Coronary artery (tissue), 2 donors: ENCODE data around the gene APCDD1.
A peak's percentile ranks its signal among the peaks of the same experiment; 100 is the strongest.

Experiments
- DNase-seq: peaks from one replicate; pipeline ENCODE4 v3.0.0-alpha.2; 2017; ENCODE audit warnings: low spot score
- H3K27ac ChIP-seq, 2 donors: fragments of 200-600 bp; sonication (generic); one replicate each; pipeline ENCODE4 v1.5.1; 2016 to 2019
- H3K4me3 ChIP-seq: fragments of 200-600 bp; sonication (generic); 2 replicates; pipeline ENCODE4 v1.5.1; 2016; ENCODE audit warnings: mild to moderate bottlenecking, moderate library complexity
- TF ChIP-seq, protein P1 (sequence below): fragments of 200-600 bp; sonication (generic); IDR thresholded peaks from one replicate; pipeline ENCODE4 v1.5.1; 2019; ENCODE audit warnings: antibody characterized with exemption

APCDD1 gene

DNA sequence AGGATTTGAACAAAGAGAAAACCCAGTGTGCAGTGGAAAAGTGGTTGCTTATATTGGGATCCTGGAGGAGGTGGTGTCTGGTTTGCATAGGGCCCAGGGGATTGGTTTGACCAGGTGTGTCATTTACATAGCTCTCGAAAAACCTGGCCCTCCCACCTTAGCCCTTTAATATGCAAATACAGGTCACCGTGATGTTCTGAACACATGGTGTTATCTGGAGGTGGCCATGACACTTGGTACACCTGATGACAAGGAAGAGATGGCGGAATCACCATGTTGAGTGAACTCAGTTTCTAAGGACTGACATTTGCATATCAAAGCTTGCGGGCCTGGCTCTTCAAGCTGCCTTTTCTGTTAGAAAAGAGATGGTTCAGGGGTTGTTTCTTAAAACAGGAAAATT lies 69.1 kb downstream of the APCDD1 start:
- TF ChIP-seq, protein P1, sequence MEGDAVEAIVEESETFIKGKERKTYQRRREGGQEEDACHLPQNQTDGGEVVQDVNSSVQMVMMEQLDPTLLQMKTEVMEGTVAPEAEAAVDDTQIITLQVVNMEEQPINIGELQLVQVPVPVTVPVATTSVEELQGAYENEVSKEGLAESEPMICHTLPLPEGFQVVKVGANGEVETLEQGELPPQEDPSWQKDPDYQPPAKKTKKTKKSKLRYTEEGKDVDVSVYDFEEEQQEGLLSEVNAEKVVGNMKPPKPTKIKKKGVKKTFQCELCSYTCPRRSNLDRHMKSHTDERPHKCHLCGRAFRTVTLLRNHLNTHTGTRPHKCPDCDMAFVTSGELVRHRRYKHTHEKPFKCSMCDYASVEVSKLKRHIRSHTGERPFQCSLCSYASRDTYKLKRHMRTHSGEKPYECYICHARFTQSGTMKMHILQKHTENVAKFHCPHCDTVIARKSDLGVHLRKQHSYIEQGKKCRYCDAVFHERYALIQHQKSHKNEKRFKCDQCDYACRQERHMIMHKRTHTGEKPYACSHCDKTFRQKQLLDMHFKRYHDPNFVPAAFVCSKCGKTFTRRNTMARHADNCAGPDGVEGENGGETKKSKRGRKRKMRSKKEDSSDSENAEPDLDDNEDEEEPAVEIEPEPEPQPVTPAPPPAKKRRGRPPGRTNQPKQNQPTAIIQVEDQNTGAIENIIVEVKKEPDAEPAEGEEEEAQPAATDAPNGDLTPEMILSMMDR = no peak
- no peak overlapping the region for H3K4me3 ChIP-seq
- DNase-seq = no peak
- H3K27ac ChIP-seq = no peak overlapping the region

DNA sequence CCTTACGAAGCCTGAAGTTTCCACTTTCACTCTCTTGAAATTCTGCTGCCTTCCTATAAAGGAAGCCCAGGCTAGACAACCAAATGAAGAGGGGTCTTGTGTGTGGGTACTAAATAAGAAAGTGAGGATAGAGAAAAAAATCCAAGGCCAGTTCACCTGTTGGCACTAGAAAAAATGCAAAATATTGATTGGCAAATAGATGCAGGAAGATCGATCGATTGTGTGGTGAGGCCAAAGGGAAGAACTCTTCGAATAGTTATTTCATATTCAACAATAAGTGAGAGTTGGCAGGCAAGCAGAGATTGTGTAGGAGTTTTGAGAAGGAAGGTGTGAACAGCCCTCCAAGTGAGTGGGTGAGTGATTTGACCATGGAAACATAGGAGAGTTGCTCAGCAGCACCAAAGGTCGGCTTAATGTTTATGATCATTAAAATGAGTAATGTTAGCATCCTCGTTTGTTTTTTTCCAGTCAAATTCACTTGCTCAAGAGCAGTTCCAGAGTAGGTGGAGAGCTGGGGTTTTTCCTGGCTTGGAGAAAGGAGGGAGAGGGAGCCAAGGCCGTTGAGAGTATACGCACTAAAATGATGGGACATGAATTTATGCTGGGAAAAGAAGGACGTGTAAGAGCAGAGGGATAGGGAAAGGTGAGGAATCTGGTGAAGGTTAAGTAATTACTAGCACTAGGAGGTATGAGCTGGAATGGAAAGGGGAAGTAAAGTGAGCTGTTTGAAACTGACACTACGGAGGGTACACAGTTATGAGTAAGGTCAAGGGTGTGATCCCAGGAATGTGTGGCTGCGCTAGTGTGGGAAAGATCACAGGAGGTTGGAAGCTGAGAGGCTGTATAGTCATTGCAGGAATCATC lies 70.3 kb downstream of the APCDD1 start:
- TF ChIP-seq, protein P1 = no peak
- Histone ChIP-seq H3K4me3 (peak overlapping the region; percentile 88), H3K27ac (peak overlapping the region in 1 of 2 donors; percentile 94)
- no peak for DNase-seq

DNA sequence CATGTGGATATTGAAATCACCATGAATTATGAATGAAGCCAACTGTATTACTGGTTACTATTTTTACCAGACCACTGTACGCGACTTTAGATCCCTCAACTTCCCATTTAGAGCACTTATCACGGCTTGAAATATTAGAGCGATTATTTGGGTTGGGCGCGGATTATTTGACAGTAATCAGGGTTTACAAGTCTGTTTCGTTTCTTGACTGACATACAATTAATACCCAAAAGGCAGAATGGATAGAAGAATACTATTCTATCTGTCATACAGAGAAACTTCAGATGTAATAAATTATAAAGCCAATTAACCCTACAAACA lies 70.9 kb downstream of the APCDD1 start:
- TF ChIP-seq, protein P1 = no peak
- H3K27ac ChIP-seq = peak overlapping the region; percentile 94 to 97
- peak overlapping the region; percentile 88 for H3K4me3 ChIP-seq
- no peak for DNase-seq

DNA sequence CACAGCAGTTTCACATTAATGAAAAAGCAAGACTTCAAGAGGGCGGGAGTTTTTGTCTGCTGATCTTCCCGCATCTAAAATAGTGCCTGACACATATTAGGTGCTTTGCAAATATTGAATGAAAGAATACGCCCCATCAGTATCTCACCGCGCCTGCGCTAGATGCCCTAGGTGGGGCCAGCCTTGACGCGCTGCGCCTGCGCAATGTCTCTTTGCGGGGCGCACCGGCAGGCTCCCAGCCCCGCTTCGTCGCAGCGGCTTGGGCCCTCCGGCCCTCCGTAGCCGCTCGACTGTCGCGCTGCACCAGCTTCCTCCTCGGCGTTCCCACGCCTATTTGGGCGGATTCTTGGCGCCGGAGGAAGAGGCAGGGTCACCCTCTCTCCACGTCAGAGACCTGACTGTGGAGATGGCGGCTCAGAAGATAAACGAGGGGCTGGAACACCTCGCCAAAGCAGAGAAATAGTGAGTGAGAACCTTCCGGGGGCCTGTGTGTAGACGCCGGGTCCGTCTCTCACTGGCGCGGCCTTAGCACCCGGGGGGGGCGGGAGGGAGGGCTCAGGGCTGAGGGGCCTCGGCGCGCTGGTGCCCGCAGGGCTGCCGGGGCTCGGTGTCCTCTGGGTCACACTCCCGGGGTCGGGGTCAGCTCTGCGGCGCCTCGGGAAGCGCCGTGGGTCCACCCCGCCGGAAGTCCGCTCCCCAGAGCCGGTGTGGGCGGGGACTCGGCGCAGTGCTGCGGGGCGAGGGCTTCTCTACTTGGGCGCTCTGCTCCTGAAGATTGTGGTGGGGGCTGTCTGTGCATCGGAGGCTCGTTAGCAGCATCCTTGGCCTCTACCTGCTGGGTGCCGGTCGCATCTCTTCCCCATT lies 71.5 kb downstream of the APCDD1 start, which contains the start of gene NAPG:
Gene NAPG, plus strand, starts transcription at position 331 of the 864 bp plus-strand sequence. Its CDS starts 76 bp downstream, at position 407.
- peak; percentile 93 for DNase-seq
- TF ChIP-seq, protein P1 = no peak
- Histone ChIP-seq H3K27ac (peak within 1 kb of the TSS; percentile 94 to 97), H3K4me3 (peak within 1 kb of the TSS; percentile 88)

DNA sequence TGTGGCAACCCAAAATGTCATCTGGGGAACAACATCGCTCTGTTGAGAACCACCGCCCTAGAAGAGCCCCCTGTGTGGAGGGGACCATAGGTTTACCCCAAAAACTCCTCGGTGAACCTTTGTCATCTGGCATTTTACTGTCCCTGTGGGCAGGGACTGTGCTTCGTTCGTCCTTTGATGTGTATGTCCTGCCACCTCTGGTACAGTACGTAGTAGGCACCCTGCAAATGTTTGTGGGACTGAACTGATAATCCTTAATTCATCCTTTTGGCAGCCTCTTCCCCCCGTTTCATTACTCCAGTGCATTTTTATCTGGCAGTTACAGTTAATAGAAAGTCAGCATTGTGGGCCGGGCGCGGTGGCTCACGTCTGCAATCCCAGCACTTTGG lies 72.1 kb downstream of the APCDD1 start:
- Histone ChIP-seq H3K27ac (peak overlapping the region; percentile 94 to 97), H3K4me3 (peak overlapping the region; percentile 88)
- TF ChIP-seq, protein P1 = no peak
- DNase-seq = no peak

DNA sequence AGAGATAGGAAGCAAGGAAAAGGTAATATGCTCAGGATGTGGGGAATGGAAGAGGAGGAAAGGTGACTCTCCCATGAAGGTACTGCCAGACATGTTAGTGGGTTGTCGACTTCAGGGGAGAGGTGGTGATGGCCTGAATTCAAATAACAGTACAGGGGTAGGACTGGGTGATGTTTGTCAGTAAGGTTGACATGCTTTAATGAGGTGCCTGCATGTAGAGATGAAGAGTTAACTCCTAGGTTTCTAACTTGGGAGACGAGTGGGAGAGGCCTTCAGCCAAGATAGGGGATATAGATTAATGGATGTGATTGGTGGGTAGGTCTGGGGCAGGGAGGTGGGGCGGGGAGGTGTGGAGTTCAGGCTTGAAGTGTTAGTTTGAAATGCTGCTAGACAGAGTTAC lies 74.0 kb downstream of the APCDD1 start:
- Histone ChIP-seq H3K4me3 (no peak overlapping the region), H3K27ac (no peak overlapping the region)
- TF ChIP-seq, protein P1 = no peak
- DNase-seq = no peak
